Memory B cell (primary cell): Measurements from ENCODE around the gene IL1RAPL1.

ENCODE experiments used
- ATAC-seq: fragments of 150-1000 bp; cut with Tn5 transposase; 2 replicates; pipeline ENCODE4 v1.10.0; 2021; ENCODE audit warnings: low read depth, mild to moderate bottlenecking, moderate library complexity
- DNase-seq, 2 donors: peaks; one replicate each; pipeline ENCODE4 v3.0.0; 2022; ENCODE audit warnings: low spot score in 2 of 2
- H3K27ac Mint-ChIP-seq: one replicate; pipeline ENCODE4 v1.8.0; 2022; ENCODE audit warnings: mild to moderate bottlenecking, moderate library complexity, mixed read lengths
- H3K27me3 Mint-ChIP-seq: one replicate; pipeline ENCODE4 v1.8.0; 2022; ENCODE audit warnings: mixed read lengths
- H3K36me3 Mint-ChIP-seq: one replicate; pipeline ENCODE4 v1.8.0; 2022; ENCODE audit warnings: mild to moderate bottlenecking, mixed read lengths
- H3K4me1 Mint-ChIP-seq: one replicate; pipeline ENCODE4 v1.8.0; 2022; ENCODE audit warnings: mixed read lengths
- H3K4me3 Mint-ChIP-seq: one replicate; pipeline ENCODE4 v1.8.0; 2022; ENCODE audit warnings: mild to moderate bottlenecking, moderate library complexity, mixed read lengths
- H3K9me3 Mint-ChIP-seq: one replicate; pipeline ENCODE4 v1.8.0; 2022; ENCODE audit warnings: mixed read lengths

The IL1RAPL1 gene

GRCh38 chrX:29662759-29663503, 1075.7 kb downstream of the IL1RAPL1 start:
- no peak for DNase-seq
- peaks cover 2% of the 10 kb centered on the region for H3K9me3 Mint-ChIP-seq
- no peak for ATAC-seq
- H3K36me3 Mint-ChIP-seq: no peaks in the 10 kb centered on the region
- H3K27ac Mint-ChIP-seq: no peak overlapping the region
- no peak overlapping the region for H3K4me3 Mint-ChIP-seq
- no peaks in the 10 kb centered on the region for H3K27me3 Mint-ChIP-seq
- H3K4me1 Mint-ChIP-seq: no peaks in the 10 kb centered on the region

DNA sequence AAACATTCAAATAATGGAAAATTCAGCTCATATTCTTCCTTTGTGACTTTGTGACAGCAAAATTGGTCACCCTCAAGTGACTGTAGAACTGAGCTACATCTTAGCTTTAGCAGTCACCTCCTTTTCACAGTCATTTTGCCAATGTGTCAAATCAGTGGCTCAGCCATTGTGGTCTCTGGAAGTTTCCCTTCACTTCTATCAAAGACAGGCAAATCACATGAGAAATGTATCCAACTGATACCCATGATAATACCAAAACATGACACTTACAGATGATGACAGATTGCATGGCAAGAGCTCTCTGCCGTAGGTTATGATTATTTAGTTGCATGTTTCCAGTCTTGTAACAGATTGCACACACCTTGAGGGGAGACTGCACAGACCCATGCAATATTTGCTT, 1078.3 kb downstream of the IL1RAPL1 start:
- Mint-ChIP-seq H3K4me3 (no peak overlapping the region), H3K36me3 (no peaks in the 10 kb centered on the region), H3K9me3 (peaks cover 2% of the 10 kb centered on the region), H3K27me3 (no peaks in the 10 kb centered on the region), H3K27ac (no peak overlapping the region), H3K4me1 (no peaks in the 10 kb centered on the region)
- ATAC-seq (no peak), DNase-seq (no peak)

GRCh38 chrX:29666366-29666765, 1079.1 kb downstream of the IL1RAPL1 start:
- H3K36me3 Mint-ChIP-seq: no peaks in the 10 kb centered on the region
- H3K4me3 Mint-ChIP-seq: no peak overlapping the region
- no peaks in the 10 kb centered on the region for H3K4me1 Mint-ChIP-seq
- H3K27me3 Mint-ChIP-seq: no peaks in the 10 kb centered on the region
- DNase-seq: no peak
- ATAC-seq: no peak
- no peak overlapping the region for H3K27ac Mint-ChIP-seq
- peaks cover 2% of the 10 kb centered on the region for H3K9me3 Mint-ChIP-seq

DNA sequence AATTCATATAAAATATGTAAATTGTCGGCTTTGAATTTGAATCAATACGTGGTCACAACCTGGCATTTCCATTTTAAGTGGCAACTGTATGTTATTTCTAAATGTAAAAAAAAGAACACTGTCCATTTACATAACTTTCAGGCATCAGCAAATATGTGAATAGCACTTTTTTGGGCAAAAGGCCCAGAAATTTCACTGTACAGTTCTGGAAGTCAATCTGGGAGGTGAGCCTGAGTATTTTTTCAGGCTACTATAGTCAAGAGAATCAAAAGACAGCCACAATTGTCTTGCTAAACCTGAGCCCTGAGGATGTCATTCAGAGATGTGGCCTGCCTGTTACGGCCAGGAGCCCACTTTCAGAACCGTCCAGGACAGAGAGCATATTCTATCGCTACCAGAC, 1084.2 kb downstream of the IL1RAPL1 start:
- H3K36me3 Mint-ChIP-seq: no peaks in the 10 kb centered on the region

DNA sequence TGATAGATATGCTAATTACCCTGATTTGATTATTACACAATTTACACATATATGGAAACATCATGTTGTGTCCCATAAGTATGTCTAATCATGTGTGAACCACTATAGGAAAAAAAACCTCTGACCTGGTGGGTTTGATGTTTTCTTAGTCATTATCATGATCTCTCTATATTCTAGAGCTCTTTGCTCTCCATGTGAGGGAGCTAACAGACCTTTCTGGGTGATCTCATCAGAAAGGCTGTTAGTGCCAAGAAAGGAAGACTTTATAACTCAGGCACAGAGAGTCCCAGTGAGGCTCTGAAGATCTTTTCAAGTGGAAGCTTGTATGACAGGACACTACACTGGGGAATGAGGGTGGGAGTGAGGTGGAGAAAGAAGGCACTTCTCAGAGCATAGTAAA, 1100.4 kb downstream of the IL1RAPL1 start:
- no peak overlapping the region for H3K27ac Mint-ChIP-seq
- DNase-seq: no peak
- no peaks in the 10 kb centered on the region for H3K4me1 Mint-ChIP-seq
- no peaks in the 10 kb centered on the region for H3K36me3 Mint-ChIP-seq
- H3K9me3 Mint-ChIP-seq: peaks cover 1% of the 10 kb centered on the region
- no peak for ATAC-seq
- no peak overlapping the region for H3K4me3 Mint-ChIP-seq
- no peaks in the 10 kb centered on the region for H3K27me3 Mint-ChIP-seq

More for the DNA sequence above, 1084.2 kb downstream of the IL1RAPL1 start:
- no peak for DNase-seq
- ATAC-seq: no peak
- H3K27me3 Mint-ChIP-seq: no peaks in the 10 kb centered on the region
- no peak overlapping the region for H3K4me3 Mint-ChIP-seq
- H3K27ac Mint-ChIP-seq: no peak overlapping the region
- H3K9me3 Mint-ChIP-seq: no peaks in the 10 kb centered on the region
- H3K4me1 Mint-ChIP-seq: no peaks in the 10 kb centered on the region

- H3K4me3 Mint-ChIP-seq: no peak overlapping the region
- ATAC-seq: no peak
- H3K27ac Mint-ChIP-seq: no peak overlapping the region
- H3K36me3 Mint-ChIP-seq: no peaks in the 10 kb centered on the region
- H3K4me1 Mint-ChIP-seq: no peaks in the 10 kb centered on the region
- H3K9me3 Mint-ChIP-seq: peaks cover 1% of the 10 kb centered on the region
- no peak for DNase-seq
- H3K27me3 Mint-ChIP-seq: no peaks in the 10 kb centered on the region
Observed at GRCh38 chrX:29690061-29690460, 1102.8 kb downstream of the IL1RAPL1 start.

DNA sequence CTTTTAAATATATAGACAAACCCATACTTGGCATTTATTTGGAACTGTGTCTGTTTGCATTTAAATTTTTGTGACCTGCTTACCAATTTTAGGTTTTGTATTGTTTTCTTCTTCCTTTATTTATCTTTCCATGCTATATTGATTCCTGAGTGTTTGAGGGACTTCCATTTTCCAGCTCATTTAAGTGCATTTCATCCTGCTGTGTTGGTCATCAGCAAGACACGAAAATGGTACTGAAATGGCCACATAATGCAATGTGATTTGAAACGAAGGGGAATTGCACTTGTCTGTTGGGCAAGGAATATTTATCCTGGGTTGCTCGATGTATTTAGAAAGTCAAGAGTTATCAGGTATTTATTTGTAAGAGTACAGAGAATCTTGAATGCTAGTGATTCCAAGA, 1103.8 kb downstream of the IL1RAPL1 start:
- Mint-ChIP-seq H3K4me1 (no peaks in the 10 kb centered on the region), H3K4me3 (no peak overlapping the region), H3K36me3 (no peaks in the 10 kb centered on the region), H3K9me3 (peaks cover 1% of the 10 kb centered on the region), H3K27ac (no peak overlapping the region), H3K27me3 (no peaks in the 10 kb centered on the region)
- ATAC-seq (no peak), DNase-seq (no peak)

DNA sequence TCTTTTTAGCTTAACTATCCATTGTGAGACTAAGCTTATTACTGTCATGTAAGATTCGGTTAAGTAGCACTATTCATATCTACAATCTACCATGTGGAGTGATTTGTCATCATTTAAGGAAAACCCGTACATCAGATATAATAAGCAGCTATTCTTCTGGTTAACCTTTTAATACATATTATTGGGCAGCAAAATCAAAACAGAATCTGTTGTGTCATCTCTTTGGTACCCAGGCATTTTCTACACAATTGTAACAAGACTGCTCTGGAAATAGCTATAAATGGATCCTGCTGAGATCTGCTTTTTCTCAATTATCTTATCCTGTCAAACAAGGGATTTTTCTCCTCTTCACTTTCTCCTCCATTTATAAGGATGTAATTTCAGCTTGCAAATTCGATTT, 1106.7 kb downstream of the IL1RAPL1 start:
- Mint-ChIP-seq H3K4me1 (no peaks in the 10 kb centered on the region), H3K9me3 (peaks cover 2% of the 10 kb centered on the region), H3K4me3 (no peak overlapping the region), H3K27me3 (peaks cover 1% of the 10 kb centered on the region), H3K27ac (no peak overlapping the region), H3K36me3 (no peaks in the 10 kb centered on the region)
- no peak for ATAC-seq
- no peak for DNase-seq

DNA sequence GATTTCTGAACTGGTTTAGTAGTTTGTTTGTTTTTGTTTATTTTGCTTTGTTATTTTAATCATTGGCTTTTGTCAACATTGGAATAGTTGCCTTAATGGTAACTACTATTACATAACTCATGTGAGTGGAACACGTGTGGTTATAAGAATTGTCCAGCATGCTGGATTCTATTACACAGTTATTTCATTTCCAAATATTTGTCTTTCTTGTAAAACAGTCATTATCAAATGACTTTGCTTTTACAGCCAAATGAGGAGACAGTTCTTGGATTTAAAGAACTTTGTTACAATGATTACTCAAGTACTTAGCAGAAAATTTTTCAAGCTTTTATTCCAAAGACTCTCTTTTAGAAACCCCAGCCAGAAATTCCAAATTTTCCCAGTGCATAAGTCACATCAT, 1112.0 kb downstream of the IL1RAPL1 start:
- H3K27ac Mint-ChIP-seq: no peak overlapping the region
- no peaks in the 10 kb centered on the region for H3K4me1 Mint-ChIP-seq
- peaks cover 2% of the 10 kb centered on the region for H3K9me3 Mint-ChIP-seq
- DNase-seq (no peak), ATAC-seq (no peak)
- peaks cover 1% of the 10 kb centered on the region for H3K27me3 Mint-ChIP-seq
- H3K36me3 Mint-ChIP-seq: no peaks in the 10 kb centered on the region
- H3K4me3 Mint-ChIP-seq: no peak overlapping the region

DNA sequence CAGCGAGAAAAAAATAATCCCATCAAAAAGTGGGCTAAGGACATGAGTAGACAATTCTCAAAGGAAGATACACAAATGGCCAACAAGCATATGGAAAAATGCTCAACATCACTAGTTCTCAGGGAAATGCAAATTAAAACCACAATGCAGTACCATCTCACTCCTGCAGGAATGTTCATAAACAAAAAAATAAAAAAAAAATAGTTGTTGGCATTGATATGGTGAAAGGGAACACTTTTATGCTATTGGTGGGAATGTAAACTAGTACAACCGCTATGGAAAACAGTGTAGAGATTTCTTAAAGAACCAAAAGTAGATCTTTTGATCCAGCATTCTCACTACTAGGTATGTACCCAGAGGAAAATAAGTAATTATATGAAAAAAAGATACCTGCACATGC, 1119.8 kb downstream of the IL1RAPL1 start:
- ATAC-seq (no peak), DNase-seq (no peak)
- no peaks in the 10 kb centered on the region for H3K36me3 Mint-ChIP-seq
- no peak overlapping the region for H3K4me3 Mint-ChIP-seq
- no peaks in the 10 kb centered on the region for H3K27me3 Mint-ChIP-seq
- H3K9me3 Mint-ChIP-seq: peaks cover 10% of the 10 kb centered on the region
- H3K4me1 Mint-ChIP-seq: no peaks in the 10 kb centered on the region
- H3K27ac Mint-ChIP-seq: no peak overlapping the region

DNA sequence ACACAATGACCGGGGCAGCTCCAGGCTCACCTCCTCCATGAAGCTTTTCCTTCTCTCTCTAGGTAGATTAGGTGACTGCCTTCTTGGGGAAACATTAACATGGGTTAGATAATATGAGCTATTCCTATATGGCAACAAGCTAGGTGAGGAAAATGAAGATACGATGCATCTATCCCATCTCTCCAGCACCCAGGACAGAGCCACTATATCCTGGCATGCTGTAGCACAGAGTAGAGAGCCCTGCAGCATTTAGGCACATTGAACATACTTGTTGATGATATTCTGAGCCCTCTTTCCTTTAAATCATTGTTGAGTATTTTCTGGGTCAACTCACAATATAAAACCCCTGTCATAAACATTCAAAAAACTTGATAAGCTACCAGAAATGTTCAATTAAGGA, 1133.9 kb downstream of the IL1RAPL1 start:
- no peak overlapping the region for H3K27ac Mint-ChIP-seq
- H3K36me3 Mint-ChIP-seq: no peaks in the 10 kb centered on the region
- H3K27me3 Mint-ChIP-seq: no peaks in the 10 kb centered on the region

GRCh38 chrX:29724316-29724715, 1137.1 kb downstream of the IL1RAPL1 start:
- no peak for ATAC-seq
- H3K36me3 Mint-ChIP-seq: no peaks in the 10 kb centered on the region
- no peak overlapping the region for H3K27ac Mint-ChIP-seq
- no peaks in the 10 kb centered on the region for H3K9me3 Mint-ChIP-seq
- H3K4me3 Mint-ChIP-seq: no peak overlapping the region
- H3K27me3 Mint-ChIP-seq: no peaks in the 10 kb centered on the region
- H3K4me1 Mint-ChIP-seq: no peaks in the 10 kb centered on the region
- DNase-seq: no peak

More for the DNA sequence above, 1133.9 kb downstream of the IL1RAPL1 start:
- H3K4me3 Mint-ChIP-seq: no peak overlapping the region
- ATAC-seq: no peak
- DNase-seq: no peak
- peaks cover 1% of the 10 kb centered on the region for H3K9me3 Mint-ChIP-seq
- no peaks in the 10 kb centered on the region for H3K4me1 Mint-ChIP-seq

DNA sequence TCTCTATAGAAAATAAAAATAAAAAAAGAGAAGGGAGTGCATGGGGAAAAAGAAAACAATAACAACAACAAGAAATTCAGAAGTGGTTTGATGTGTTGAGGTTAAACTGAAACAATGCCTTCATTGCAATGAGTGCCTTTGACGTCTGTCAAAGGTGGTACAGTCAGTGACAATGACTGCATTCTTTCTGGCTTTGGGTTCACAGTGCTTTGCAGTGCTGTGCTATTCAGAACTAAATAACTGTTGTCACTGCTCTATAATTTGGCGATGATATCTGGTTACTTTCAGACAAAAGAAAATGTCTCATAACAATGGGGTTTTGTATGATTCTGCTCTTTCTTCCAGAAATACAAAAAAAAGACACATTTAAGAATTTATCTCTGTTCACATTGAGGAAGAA, 1139.6 kb downstream of the IL1RAPL1 start:
- ATAC-seq: no peak
- no peak for DNase-seq
- Mint-ChIP-seq H3K4me3 (no peak overlapping the region), H3K36me3 (no peaks in the 10 kb centered on the region), H3K27ac (no peak overlapping the region), H3K27me3 (no peaks in the 10 kb centered on the region), H3K4me1 (no peaks in the 10 kb centered on the region), H3K9me3 (no peaks in the 10 kb centered on the region)

- Mint-ChIP-seq H3K4me3 (no peak overlapping the region), H3K4me1 (no peaks in the 10 kb centered on the region), H3K36me3 (no peaks in the 10 kb centered on the region), H3K9me3 (peaks cover 2% of the 10 kb centered on the region), H3K27me3 (no peaks in the 10 kb centered on the region), H3K27ac (no peak overlapping the region)
- ATAC-seq (no peak), DNase-seq (no peak)
Observed at GRCh38 chrX:29728639-29729038, 1141.4 kb downstream of the IL1RAPL1 start.

DNA sequence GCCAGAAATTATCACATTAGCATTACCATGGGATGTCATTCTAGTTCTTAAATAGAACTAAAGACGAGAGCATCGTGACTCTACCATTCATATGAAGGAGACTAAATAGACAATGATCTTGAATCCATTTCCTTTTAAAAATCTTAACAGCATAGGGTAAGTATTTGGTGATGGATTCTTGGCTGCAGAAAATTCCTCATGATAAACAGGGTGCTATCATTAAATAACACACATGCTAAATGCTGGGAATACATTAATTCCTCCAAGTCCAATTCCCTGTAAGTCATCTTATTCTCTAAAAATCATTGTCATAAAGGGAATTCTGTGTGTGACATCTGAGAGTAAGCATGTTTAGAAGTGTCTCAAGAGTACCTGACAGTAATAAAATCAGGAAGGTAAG, 1157.7 kb downstream of the IL1RAPL1 start:
- ATAC-seq (no peak), DNase-seq (no peak)
- Mint-ChIP-seq H3K36me3 (no peaks in the 10 kb centered on the region), H3K4me1 (no peaks in the 10 kb centered on the region), H3K4me3 (no peak overlapping the region), H3K27me3 (no peaks in the 10 kb centered on the region), H3K9me3 (peaks cover 5% of the 10 kb centered on the region), H3K27ac (no peak overlapping the region)
